HG03439 (cell line): Measurements from ENCODE around the gene WBP4.
A peak's percentile ranks its signal among the peaks of the same experiment; 100 is the strongest.
"Not testable (repeated sequence)": the region's sequence is repeated elsewhere in the genome, so short reads cannot be mapped to it uniquely, and the experiment has no call there.

Source experiments
- ATAC-seq: cut with Tn5 transposase; IDR thresholded peaks from one replicate; pipeline ENCODE4 v1.9.1; 2021; ENCODE audit warnings: mild to moderate bottlenecking, moderate library complexity; ENCODE audit not compliant: unreplicated experiment

Gene WBP4

GRCh38 chr13:41075485-41075884, 14.2 kb downstream of the WBP4 start:
- no peak for ATAC-seq

- ATAC-seq, result no peak
These were observed 16.2 kb downstream of the WBP4 start for GRCh38 chr13:41077475-41077874.

- no peak for ATAC-seq
These were observed 18.4 kb downstream of the WBP4 start for GRCh38 chr13:41079725-41080124.

DNA sequence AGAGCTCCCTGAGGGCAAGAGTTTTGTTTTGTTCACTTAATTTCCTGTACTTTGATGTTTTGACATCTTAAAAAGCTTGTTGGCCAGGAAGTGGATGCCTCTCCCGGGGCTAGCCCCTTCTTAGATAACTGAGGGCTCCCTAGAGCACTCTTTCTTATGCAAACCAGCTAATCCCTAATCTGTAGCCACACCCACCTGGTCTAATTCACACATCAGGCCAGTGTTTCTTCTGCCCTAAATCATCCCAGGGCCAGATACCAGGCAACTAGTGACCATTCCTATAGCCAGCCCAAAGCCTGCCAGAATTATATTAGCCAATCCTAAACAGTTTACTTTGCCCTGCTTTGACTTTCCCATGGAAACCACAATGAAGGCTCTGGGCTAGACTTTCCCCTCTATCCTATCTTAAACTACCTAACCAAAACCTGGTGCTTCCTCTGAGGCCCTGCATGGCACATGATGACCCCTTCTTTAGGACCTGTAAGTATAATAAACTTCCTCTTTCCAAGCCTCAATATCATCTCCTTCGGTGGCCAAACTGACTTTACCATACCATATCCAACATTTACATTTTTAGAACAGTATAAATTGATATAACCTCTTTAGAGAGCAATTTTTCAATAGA, 24.8 kb downstream of the WBP4 start:
- ATAC-seq, result no peak

GRCh38 chr13:41095681-41096080, 34.4 kb downstream of the WBP4 start:
- not testable (repeated sequence) for ATAC-seq

- no peak for ATAC-seq
These were observed 37.5 kb downstream of the WBP4 start for GRCh38 chr13:41098761-41099160.

GRCh38 chr13:41099986-41100385, 38.7 kb downstream of the WBP4 start:
- ATAC-seq, result no peak

- no peak for ATAC-seq
These were observed 45.8 kb downstream of the WBP4 start for GRCh38 chr13:41107104-41107571.

DNA sequence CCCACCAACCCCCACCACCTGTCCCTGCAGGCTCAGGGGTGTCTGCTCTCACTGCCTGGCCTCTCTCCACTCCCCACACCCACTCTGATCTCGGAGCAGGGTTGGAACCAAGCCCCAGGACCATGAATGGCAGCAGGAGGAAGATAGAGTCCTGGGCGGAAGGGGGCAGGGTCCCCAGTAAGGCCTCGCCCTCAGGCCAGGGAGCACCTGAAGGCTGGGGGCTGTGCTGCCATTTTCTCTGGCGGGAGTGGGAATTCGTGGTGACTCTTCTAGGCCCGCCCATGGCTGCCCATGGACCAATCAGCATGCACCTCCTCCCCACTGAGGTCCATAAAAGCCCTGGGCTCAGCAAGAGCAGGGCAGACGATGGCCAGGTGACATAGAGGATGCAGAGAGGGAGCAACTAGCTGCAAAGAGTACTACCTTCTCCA, 46.3 kb downstream of the WBP4 start:
- ATAC-seq, result no peak

GRCh38 chr13:41111454-41111853, 50.1 kb downstream of the WBP4 start:
- no peak for ATAC-seq

DNA sequence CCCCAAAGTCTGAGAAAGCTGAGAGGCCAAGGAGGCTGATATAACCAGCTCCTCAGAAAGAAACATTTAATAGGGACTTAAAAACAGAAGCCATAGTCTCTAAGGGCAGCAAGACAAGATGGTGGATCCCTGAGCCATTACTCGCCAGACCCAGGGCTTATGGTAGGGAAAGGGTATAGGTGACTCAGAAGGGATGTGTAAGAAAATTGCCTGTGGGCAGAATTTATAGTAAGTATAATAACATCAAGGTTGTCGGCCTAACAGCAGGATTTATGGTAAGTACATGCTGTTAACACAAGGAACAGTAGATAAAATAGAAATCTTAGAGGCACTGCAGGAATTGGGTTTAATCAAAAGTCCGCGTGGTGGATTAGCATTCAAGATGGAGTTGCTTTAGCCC, 56.6 kb downstream of the WBP4 start:
- ATAC-seq, result no peak

DNA sequence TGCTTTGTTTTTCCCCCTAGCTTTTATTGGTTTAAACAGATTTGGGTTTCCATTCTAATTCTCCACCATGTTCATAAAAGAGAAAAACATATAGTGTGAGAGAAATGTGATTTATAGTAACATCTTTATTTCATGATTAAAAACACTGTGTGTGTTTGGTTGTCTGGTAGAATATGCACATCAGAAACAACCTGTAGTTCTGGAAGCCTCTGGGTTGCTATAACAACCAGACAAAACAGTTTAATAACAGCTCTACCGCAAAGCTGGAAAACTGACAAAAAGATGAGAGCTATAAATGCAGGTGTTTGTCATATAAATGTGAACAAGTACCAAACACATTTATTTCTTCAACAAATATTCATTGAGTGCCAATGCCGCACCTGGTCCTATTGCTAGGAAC, 61.5 kb downstream of the WBP4 start:
- no peak for ATAC-seq

GRCh38 chr13:41127701-41128100, 66.4 kb downstream of the WBP4 start:
- no peak for ATAC-seq

- ATAC-seq, result no peak
These were observed 69.0 kb downstream of the WBP4 start for GRCh38 chr13:41130356-41130755.

GRCh38 chr13:41131189-41131588, 69.9 kb downstream of the WBP4 start:
- not testable (repeated sequence) for ATAC-seq

- peak; percentile 20 for ATAC-seq
These were observed 70.6 kb downstream of the WBP4 start for GRCh38 chr13:41131660-41132511.

- ATAC-seq, result peak; percentile 97
These were observed 71.3 kb downstream of the WBP4 start, which contains the start of gene KBTBD6 for GRCh38 chr13:41132512-41133152. Gene KBTBD6, minus strand, starts transcription at chr13:41132802. Its CDS starts 291 bp downstream, at chr13:41132511.
